Muscle of back (tissue), 11 donors: ENCODE results near the gene LNPEP. TPM values are rescaled to one million over a fixed set of nuclear protein-coding genes. Genes with fewer than 3 reads are reported as not detected.
A peak's percentile ranks its signal among the peaks of the same experiment; 100 is the strongest.
"Not testable (repeated sequence)": the region's sequence is repeated elsewhere in the genome, so short reads cannot be mapped to it uniquely, and the experiment has no call there.

Experiments used
- DNase-seq, 3 donors: peaks; one replicate each; pipeline versions ENCODE4 v3.0.0 to v3.0.0-alpha.2; 2013
- polyA plus RNA-seq, 10 donors: library from polyadenylated mRNA; unstranded; fragments of 120-200 nt; gene quantifications; one replicate each; pipeline ENCODE4 v1.2.1, GENCODE V29; 2013; ENCODE audit not compliant: insufficient read length in 10 of 10

The LNPEP gene
- polyA plus RNA-seq, 10 donors = 13.8 to 24.5 (median 18.2) TPM

DNA sequence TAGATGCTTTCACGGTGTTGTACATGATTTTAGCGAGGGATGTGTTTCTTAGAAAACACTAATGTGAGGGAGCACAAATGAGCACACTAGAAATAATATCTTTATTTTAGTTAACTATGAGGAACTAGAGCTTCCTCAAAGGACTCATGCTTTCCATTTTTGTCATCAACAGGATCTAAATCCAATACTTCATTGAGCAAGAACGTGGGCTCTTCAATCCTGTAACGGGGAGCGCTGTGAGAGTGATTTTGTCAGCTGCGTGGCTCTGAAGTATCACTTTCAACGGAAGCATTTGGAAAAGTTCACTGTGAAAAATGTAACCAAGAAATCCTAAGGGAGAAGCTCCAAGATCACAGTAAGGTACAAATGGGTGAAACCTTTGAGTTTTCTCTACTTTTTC is 113.3 kb downstream of the LNPEP start:
- peak in 2 of 3 donors; percentile 30 to 61 for DNase-seq

DNA sequence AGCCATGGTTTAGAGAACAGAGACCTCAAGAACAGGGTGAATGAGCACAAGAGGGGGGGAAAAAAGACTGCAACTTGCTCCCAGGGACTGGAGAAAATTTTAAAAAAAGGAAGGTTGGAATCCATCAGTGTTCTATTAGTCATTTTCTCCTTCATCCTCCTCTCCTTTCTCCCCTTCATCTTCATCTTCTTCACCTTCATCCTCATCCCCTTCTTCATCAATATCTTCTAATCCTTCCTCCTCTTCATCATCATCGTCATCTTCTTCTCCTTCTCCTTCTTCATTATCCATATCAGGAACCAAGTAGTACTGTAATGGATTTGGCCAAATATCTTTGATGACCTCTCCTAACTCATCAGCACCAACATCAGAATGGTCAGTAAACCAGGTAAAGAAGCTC is 120.4 kb downstream of the LNPEP start:
- DNase-seq = no peak

DNA sequence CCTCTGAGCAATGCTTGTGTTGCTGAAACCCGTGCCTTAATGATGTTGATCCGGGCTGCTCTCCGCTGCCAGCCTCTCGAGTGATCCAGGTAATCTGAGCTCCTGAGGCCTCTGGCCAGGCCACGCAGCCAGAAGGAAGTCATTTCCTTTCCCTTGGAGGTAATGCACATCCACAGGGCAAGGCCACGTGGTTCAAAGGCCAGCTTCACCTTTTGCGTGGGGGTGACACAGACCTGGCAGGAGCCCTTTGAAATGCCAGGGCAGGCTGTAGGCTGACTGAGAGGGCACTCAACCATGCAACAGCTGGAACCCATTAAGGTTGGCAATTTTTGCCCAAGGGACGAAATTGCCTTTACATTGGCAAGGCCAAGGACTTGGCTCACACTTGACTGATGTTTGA is 126.2 kb downstream of the LNPEP start:
- DNase-seq = no peak

DNA sequence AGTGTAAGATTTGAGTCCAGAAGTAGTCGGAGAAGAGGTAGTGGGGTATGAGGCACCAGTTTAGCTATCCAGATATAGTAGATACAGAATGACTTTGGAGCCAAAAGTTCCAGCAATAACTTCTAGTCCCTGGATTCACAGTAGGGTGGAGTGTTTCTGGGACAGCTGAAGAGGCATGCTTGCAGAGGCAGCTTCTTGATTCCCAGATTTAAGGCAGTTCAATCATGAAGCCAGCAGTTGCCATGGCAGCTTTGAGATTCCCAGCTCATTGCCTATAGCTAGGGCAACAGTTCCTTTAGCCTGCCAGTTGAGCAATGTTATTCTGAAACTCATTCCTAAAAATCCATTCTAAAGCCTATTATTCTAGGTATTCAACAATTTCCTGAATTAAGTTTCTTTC is 127.4 kb downstream of the LNPEP start:
- no peak for DNase-seq

DNA sequence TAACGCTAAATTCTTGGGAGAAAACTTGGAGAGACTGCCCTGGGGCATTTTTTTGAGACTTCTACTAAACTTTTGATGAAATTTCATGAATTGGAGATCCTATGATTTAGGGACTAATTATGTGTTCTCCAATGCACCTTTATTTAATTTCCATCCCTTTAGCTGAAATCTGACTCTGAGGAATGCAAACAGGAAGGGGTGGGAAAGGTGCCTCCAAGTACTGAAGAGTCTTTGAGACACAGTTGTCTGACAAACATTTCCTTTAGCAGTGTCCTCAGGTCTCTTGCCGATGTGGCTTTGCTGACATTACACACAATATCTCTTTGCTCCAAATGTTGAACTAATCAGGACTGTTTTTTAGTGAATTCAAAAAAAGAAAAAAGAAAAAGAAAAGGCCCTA is 129.6 kb downstream of the LNPEP start:
- no peak for DNase-seq

DNA sequence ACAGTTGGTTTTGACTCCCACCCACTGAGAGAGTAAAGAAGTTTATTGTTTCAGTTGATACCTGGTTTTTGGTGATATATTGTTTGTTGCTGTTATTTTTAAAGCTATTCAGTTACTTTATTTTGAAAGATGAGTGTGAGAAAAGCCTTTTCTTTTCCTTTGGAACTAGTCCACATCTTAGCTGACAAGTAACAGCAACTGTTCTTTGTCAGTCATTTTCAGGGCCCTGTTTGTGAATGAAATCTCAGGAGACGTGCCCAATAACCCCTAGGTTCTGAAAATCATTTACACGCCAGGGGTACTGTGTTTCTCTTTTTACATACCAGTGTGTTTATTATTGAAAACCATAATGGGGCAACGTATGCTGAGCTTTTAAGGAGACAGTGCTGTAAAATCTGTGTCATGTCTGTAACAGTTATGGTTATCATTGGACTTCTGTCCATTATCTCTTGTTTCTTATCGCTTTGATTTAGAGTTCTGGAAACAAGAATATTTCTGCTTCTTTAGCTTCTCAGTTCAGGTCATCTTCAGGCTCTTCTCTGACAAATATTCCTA is 131.5 kb downstream of the LNPEP start:
- no peak for DNase-seq

DNA sequence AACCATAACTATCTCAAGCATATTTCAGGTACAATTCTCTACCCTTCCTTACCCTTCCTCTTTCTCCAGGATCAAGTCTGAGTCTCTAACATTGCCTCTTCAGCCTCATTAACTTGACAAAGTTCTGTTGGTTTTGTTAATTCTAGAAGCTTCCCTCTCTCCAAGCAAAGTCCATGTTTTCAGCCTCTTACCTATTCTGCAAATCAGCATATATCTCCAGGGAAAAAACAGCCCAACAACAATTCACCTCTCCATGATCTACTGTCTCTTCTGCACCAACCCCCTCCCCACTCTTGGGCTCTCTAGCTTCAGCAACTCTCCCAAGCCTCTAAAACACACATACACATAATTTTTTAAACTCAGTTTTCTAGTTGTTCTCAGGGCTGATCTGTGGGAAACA is 134.4 kb downstream of the LNPEP start:
- DNase-seq = no peak

DNA sequence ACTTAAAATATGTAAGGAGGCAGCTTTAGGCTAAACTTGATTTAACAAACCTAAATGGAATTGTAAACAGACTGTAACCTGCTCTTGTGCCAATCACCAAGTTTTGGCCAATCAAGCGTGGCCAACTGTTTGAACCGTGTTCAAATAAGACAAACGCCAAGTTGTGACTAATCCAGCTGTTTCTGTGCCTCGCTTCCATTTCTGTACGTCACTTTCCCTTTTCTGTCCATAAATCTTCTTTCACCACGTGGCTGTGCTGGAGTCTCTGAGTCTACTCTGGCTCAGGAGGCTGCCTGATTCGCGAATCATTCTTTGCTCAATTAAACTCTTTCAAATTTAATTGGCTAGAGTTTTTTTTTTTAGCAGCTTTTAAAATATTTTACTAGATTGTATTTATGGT is 135.2 kb downstream of the LNPEP start:
- peak; percentile 52 to 87 (median 74) for DNase-seq

DNA sequence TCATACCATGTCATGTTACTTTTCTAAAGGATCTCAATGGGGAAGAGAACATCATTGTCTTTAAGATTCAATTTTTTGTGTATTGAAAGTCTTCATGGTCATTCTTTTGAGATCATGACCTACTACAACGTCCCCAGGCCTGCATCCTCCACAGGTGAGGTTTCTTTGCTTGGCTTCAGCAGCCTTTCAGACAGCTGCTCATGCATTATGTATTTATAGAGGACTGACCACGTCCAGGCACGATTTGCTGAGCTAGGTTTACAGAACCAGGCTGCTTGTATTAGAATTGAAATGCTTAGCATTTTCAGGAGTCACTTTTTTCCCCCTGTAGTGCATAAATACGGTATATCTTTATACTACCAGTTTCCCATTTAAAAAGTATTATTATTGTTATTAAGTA is 136.1 kb downstream of the LNPEP start:
- DNase-seq = no peak

DNA sequence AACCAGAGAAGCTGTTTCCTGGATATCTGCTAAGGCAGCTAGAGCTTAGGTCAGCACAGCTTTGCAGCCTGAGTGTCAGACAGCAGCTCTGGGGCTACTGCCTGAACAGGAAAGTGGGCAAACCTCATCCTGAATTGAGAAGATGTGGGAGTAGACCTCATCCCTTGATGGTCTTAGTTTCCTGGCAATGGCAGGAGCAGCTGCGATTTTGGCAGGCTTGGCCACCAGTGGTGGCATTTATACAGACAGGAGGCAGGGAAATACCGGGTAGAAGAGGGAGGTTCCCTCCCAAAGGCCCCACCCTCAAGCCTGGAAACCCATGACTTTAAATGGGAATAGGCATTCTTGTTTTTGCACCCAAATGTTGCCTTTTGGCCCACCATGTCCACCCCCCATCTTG is 136.8 kb downstream of the LNPEP start:
- DNase-seq = peak in 2 of 3 donors; percentile 43 to 48

DNA sequence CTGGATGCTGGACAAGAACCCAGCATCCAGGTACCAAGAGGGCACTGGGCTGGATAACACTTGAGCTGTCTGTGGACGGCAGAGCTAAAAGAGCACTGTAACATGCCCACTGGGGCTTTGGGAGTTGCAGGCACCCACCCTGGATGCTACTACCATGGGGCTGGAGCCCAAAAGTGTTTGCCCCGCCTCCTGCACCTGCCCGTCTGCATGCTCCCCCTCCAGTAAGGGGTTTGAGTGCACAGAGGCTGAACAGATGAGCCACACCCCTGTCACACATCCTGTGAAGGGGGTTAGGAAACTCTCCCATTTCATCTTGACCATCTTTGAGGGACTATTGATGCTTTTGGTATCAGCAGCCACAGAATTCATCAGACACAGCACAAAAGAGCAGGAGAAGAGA is 137.5 kb downstream of the LNPEP start:
- no peak for DNase-seq

DNA sequence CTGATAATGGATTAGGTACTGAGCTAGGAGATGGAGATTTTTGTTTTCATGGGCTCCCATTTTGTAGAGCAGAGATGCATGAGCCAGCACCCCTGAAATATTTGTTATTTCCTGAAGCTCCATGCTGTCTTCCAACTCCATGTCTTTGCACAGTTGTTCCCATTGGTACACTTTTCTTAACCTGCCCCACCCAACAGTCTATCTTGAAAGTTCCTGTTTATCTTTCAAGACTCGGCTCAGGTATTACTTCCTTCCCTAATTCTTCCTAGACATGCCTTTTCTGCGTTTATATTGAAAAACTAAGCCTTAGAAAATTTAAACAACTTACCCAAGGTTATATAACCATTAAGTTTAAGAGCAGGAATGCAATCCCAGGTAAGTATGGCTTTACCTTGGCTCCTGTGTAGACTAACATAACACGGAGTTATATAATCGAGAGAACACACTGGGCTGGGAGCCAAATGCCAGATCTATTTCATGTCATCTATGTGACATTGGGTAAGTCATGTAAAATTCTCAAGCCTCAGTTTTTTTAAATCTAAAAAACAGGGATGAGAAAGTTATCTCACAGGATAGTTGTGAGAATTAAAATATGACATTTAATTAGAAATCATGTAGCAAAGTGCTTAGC is 139.1 kb downstream of the LNPEP start:
- no peak for DNase-seq

DNA sequence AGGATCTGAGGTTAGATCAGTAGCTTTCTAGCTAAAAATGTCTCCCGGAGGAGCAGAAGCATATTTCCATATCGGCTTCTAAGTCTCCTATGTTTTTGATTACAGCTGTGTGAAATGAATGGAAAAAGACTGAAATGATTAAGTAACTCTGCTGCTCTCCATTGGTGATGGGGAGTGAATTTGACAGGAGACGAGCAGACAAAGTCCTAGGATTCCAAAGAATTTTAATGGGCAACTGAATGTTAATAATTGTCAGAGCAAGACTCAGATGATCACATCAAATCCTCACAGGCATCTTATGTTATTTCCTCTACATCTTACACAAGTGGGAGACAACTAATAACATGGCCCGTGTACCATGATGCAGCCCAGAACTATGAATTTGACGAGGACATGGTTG is 139.8 kb downstream of the LNPEP start:
- no peak for DNase-seq

DNA sequence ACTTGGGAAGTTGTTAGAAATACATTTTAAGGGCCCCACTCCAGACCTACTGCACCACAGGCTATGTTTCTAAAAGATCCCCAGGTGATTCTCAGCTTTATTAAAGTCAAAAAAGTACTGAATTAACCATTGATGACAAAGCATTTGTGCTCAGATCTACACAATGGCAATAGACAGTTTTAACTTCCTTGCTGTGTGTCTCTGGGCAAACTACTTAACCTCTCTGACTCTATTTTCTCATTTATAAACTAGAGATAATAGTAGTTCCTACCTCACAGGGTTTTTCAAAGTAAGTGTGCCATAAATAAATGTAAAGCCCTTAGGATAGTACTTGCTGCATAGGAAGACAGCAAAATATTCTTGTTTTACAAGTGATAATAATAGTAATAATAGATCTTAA is 140.2 kb downstream of the LNPEP start:
- DNase-seq = no peak

DNA sequence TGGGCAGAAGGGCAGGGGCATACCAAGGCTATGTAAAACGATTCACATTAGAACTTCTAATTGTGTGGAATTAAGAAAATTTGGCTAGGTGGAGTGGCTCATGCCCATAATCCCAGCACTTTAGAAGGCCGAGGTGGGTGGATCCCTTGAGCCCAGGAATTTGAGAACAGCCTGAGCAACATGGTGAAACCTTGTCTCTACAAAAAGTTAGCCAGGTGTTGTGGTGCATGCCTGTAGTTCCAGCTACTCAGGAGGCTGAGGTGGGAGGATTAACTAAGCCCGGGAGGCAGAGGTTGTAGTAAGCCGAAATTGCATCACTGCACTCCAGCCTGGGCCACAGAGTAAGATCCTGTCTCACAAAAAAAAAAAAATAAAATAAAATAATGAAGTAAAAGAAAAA is 141.4 kb downstream of the LNPEP start:
- DNase-seq = no peak

DNA sequence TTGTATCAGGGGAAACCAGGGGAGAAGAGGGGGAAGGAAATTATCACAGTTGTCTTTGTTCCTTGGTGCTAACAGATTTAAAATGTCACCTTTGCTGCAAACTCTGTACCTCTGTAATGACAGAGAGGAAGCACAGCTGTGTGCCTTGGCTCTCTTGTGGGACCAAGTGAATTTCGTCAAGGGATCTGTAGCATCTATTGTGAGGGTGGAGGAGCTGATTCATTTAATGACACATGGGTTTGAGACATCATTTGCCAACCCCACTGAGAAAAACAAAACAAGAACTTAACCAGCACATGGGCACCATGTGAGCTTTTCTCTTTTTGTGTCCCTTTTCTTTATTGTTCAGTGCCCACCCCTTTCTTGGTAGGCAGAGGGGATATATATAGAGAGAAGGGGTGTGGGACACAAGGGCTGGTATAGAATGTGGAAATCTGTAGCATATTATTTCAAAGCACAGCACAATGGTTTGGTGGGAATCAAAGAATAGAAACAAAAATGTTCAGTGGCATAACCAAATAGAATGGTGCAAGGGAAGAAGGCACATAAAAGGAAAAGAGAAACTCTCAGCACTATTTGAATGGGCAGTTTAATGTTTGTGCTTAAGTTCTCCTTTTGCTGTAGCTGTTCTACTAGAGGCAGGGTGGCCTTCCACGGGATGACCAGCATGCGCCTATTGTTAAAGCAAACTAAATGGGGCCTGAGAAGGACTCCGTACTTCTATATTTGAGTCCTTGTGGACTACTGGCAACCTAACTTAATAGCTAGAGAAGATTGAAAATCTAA is 143.3 kb downstream of the LNPEP start:
- DNase-seq = no peak

DNA sequence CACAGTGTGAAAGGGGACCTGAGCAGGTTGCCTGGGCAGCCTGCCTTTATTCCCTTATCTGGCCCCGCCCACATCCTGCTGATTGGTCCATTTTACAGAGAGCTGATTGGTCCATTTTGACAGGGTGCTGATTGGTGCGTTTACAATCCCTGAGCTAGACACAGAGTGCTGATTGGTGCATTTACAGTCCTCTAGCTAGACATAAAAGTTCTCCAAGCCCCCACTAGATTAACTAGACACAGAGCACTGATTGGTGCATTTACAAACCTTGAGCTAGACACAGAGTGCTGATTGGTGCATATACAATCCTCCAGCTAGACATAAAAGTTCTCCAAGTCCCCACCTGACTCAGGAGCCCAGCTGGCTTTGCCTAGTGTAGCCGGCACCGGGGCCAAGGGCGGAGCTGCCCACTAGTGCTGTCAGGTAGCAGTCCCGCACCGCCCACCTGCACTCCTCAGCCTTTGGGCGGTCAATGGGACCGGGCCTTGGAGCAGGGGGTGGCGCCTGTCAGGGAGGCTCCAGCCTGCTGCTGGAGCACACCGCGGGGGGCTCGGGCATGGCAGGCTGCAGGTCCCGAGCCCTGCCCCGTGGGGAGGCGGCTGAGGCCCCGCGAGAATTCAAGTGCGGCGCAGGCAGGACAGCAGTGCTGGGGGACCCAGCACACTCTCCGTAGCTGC is 149.0 kb downstream of the LNPEP start:
- DNase-seq = not testable (repeated sequence)

DNA sequence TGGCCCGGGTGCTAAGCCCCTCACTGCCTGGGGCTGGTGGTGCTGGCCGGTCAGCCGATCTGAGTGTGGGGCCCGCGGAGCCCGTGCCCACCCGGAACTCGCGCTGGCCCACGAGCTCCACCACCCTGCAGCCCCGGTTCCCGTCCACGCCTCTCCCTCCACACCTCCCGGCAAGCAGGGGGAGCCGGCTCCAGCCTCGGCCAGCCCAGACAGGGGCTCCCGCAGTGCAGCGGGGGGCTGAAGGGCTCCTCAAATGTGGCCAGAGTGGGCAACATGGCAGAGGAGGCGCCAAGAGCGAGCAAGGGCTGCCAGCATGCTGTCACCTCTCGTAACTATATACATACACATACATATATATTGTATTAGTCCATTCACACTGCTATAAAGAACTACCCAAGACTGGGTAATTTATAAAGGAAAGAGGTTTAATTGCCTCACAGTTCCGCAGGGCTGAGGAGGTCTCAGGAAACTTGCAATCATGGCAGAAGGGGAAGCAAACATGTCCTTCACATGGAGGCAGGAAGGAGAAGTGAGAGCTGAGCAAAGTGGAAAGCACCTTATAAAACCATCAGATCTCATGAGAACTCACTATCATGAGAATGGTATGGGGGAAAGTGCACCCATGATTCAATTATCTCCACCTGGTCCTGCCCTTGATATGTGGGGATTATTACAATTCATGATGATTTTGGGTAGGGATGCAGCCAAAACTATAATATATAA is 149.7 kb downstream of the LNPEP start:
- DNase-seq = no peak
